ENCODE measurements around the gene RGS10. TPM values are rescaled to one million over a fixed set of nuclear protein-coding genes. Genes with fewer than 3 reads are reported as not detected.
"Not testable (repeated sequence)": the region's sequence is repeated elsewhere in the genome, so short reads cannot be mapped to it uniquely, and the experiment has no call there.

RGS10 gene
- total and polyA plus RNA-seq, 2 experiments from 2014 or later: 16.8 to 26.8 TPM

- not testable (repeated sequence) for H3K4me2 ChIP-seq; H3K9me2 ChIP-seq (ENCODE audit: insufficient read depth); H3K79me2 ChIP-seq (replicated peaks; ENCODE audit: insufficient read depth); H3K27me3 Mint-ChIP-seq (ENCODE audit: insufficient read depth, low read depth, poor library complexity); H4K20me1 ChIP-seq (replicated peaks; ENCODE audit: insufficient read depth); H3K36me3 Mint-ChIP-seq (ENCODE audit: low read depth); H3K4me1 ChIP-seq (ENCODE audit: insufficient read depth); H3K4me1 Mint-ChIP-seq; H3K27ac ChIP-seq (ENCODE audit: low read depth); H3F3A ChIP-seq (replicated peaks; ENCODE audit: low read depth); H3K27me3 ChIP-seq (ENCODE audit: insufficient read depth); H3K4me3 ChIP-seq; H2AFZ ChIP-seq; ATAC-seq; H3K4me3 Mint-ChIP-seq; H3K36me3 ChIP-seq (ENCODE audit: insufficient read depth); DNase-seq (ENCODE audit: low spot score); H3K27ac Mint-ChIP-seq
- H3K9me3 Mint-ChIP-seq: peaks cover 10% of the 10 kb centered on the region; the same call in 2 of the 3 replicates
Observed at GRCh38 chr10:119559511-119559910, 17.0 kb upstream of the RGS10 start.

GRCh38 chr10:119556081-119556480, 13.6 kb upstream of the RGS10 start:
- not testable (repeated sequence) for H3K4me2 ChIP-seq; H3K27me3 ChIP-seq (ENCODE audit: insufficient read depth); H3K36me3 ChIP-seq (ENCODE audit: insufficient read depth); H3K4me1 ChIP-seq (ENCODE audit: insufficient read depth); ATAC-seq; H3K4me3 Mint-ChIP-seq; H3K4me1 Mint-ChIP-seq; H4K20me1 ChIP-seq (replicated peaks; ENCODE audit: insufficient read depth); H3K27me3 Mint-ChIP-seq (ENCODE audit: insufficient read depth, low read depth, poor library complexity); H3K27ac ChIP-seq (ENCODE audit: low read depth); H3K9me2 ChIP-seq (ENCODE audit: insufficient read depth); H3K4me3 ChIP-seq; H3K79me2 ChIP-seq (replicated peaks; ENCODE audit: insufficient read depth); H3K27ac Mint-ChIP-seq; H2AFZ ChIP-seq; H3K36me3 Mint-ChIP-seq (ENCODE audit: low read depth); H3K9me3 Mint-ChIP-seq; DNase-seq (ENCODE audit: low spot score); H3F3A ChIP-seq (replicated peaks; ENCODE audit: low read depth)

- no peak overlapping the region for H3K27ac ChIP-seq (ENCODE audit: low read depth)
- no peaks in the 10 kb centered on the region for H3K9me2 ChIP-seq (ENCODE audit: insufficient read depth)
- no peaks in the 10 kb centered on the region for H3F3A ChIP-seq (replicated peaks; ENCODE audit: low read depth)
- H3K27me3 Mint-ChIP-seq (ENCODE audit: insufficient read depth, low read depth, poor library complexity): peaks cover 10% of the 10 kb centered on the region
- H3K36me3 ChIP-seq (ENCODE audit: insufficient read depth): no peaks in the 10 kb centered on the region
- no peak overlapping the region for H3K27ac Mint-ChIP-seq
- DNase-seq (ENCODE audit: low spot score) (no peak), ATAC-seq (no peak)
- H3K79me2 ChIP-seq (replicated peaks; ENCODE audit: insufficient read depth): no peaks in the 10 kb centered on the region
- no peak overlapping the region for H3K4me3 ChIP-seq
- H3K9me3 Mint-ChIP-seq: peaks cover 5% of the 10 kb centered on the region; the same call in 2 of the 3 replicates
- no peaks in the 10 kb centered on the region for H3K27me3 ChIP-seq (ENCODE audit: insufficient read depth)
- TF ChIP-seq REST (IDR thresholded peaks at IDR 0.05; ENCODE audit: unreplicated experiment) (no peak), ZNF331 (CRISPR knock-in tag; IDR thresholded peaks at IDR 0.05; ENCODE audit: low read depth) (no peak), EZH2phosphoT487 (IDR thresholded peaks at IDR 0.05; ENCODE audit: unreplicated experiment) (no peak), CTCF (conservative IDR thresholded peaks at IDR 0.05; ENCODE audit: low read depth in 2 of 2) (no peak), ZNF114 (CRISPR knock-in tag; IDR thresholded peaks at IDR 0.05) (no peak), NANOG (IDR thresholded peaks at IDR 0.05; ENCODE audit: borderline replicate concordance) (no peak), STAT1 (IDR thresholded peaks at IDR 0.05; ENCODE audit: unreplicated experiment) (no peak), JUNB (IDR thresholded peaks at IDR 0.05; ENCODE audit: unreplicated experiment) (no peak), POLR2AphosphoS5 (IDR thresholded peaks at IDR 0.05; ENCODE audit: low read depth) (no peak)
- no peak overlapping the region for H3K4me2 ChIP-seq
- no peaks in the 10 kb centered on the region for H4K20me1 ChIP-seq (replicated peaks; ENCODE audit: insufficient read depth)
- H3K4me1 ChIP-seq (ENCODE audit: insufficient read depth): no peaks in the 10 kb centered on the region
- no peak overlapping the region for H2AFZ ChIP-seq
- peaks cover 3% of the 10 kb centered on the region; the same call in 1 of the 3 replicates for H3K4me1 Mint-ChIP-seq
- no peaks in the 10 kb centered on the region for H3K36me3 Mint-ChIP-seq (ENCODE audit: low read depth)
- no peak overlapping the region for H3K4me3 Mint-ChIP-seq
Observed at GRCh38 chr10:119555178-119555784, 12.8 kb upstream of the RGS10 start.
